NOMO-1 treated with DMSO at 0.1 percent for 48 hours (cell line): ENCODE results near the gene PDIA5.

Experiments used
- DNase-seq: peaks from one replicate; lab custom pipeline; 2025; ENCODE audit not compliant: unreplicated experiment; lab: John Stamatoyannopoulos, UW

PDIA5 gene

DNA sequence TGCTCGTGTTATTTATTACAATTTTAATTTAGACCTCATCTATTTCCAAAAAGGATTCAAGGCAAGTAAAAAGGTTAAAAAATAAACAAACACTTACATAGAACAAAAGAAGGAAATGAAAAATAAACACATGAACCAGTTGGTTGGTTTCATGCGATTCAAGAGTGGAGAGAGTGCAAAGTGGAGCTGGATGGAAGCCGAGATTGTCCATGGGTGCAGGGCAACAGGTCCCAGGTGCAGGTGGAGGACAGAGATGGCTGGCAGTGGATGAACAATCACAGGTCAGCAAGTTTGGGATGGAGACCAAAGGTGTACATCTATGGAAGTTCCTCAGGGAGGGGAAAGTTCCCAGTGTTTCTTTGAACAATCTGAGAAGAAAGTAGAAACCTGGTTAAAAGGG, 27.6 kb upstream of the PDIA5 start:
- DNase-seq, result no peak

DNA sequence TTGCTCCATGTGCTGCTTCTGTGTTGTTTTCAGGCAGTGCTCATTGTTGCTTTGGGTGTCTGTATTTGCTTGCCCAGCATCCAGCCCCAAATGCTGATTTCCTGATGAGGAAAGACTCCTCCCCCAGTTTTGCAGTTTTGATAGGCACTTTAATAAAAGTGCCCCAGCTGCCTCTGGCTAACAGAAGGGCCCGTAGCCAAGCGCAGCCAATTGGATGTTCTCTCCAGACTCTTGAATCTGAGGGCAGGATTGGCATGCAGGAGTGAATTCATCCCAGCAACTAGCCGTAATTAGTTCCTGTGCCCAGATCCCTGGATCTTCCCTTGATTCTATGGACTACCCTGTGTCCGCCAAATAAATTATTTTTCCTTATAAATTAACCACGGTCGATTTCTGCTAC, 24.4 kb upstream of the PDIA5 start:
- no peak for DNase-seq

DNA sequence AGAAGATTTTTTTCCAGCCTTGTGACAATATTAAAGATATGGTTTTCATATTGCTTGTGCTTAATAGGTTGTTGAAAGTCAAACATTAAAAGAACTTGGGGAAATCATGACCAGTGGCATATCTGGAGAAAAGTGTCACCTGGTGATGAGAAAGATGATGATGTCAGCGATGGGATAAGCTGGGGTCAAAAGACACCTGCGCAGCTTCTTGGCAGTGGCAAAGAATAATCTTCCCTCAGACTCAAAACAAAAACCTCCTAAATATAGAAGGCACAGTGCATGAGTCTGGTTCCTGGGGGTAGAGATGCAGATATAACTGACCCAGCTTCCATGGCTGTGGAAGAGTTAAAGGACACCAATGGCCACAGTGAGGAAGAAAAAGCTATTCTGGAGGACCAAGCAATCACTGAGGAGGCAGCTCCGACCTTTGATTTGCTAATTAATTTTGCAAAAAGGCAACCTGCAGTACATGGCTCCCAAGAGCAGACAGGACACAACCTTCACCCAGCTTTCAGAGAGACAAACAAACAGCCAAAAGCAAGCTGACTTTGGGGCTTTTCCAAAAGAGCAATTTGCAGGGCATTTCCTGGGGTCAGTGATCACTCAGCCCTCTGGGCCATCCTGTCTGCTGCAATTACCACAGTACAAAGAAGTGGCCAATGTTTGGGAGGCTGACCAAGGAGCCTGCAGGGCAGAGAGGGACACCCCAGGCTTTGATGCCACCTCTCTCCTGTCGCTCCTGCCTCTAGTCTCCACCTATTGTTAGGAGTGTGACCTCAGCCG, 21.7 kb upstream of the PDIA5 start:
- no peak for DNase-seq

DNA sequence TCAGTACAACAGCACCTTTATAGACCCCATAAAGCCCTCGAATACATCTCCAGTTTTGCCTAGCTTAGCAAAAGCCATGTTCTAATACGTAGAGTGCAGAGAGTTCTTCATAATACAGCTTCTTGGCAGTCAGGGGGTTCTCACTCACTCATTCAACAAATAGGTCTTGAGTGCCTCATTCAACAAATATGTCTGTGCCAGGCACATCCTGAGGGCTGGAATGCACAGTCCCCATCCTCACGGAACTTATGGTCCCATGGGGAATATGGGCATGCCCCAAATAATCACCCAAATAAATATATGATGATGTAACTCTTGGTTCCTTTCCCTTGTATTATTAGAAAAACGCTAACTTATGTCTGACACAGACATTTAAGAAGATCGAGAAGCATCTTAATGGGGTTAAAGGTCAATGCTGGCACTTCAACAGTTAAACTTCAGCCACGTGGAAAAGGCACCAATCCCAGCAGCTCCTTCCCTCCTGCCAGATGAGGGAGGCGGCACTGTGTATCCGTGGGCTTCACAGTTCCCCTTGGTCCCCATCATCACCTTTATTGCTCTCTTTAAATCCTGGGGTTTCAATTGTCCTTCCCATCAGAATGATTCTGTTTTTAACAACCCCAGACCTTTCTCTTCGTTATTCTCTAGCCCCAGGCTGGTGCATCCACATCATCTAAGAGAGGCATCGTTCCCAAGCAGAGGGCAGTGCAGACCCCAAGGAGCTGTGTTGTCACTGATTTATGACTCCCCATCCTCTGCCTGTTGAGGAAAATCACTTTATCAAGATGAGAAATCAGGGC, 20.4 kb upstream of the PDIA5 start:
- no peak for DNase-seq

DNA sequence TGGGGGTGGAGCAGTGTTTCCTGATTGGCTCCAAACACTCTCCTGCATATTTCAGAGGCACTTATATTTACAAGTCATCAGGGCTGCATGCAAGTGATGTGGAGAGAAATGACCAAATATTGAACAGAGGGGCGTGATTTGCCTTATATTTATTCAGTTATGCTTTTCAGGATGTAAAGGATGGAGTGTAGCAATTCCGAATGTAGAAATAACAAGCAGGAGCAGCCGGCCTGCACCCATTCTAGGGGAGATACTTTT, 19.8 kb upstream of the PDIA5 start:
- DNase-seq, result no peak

DNA sequence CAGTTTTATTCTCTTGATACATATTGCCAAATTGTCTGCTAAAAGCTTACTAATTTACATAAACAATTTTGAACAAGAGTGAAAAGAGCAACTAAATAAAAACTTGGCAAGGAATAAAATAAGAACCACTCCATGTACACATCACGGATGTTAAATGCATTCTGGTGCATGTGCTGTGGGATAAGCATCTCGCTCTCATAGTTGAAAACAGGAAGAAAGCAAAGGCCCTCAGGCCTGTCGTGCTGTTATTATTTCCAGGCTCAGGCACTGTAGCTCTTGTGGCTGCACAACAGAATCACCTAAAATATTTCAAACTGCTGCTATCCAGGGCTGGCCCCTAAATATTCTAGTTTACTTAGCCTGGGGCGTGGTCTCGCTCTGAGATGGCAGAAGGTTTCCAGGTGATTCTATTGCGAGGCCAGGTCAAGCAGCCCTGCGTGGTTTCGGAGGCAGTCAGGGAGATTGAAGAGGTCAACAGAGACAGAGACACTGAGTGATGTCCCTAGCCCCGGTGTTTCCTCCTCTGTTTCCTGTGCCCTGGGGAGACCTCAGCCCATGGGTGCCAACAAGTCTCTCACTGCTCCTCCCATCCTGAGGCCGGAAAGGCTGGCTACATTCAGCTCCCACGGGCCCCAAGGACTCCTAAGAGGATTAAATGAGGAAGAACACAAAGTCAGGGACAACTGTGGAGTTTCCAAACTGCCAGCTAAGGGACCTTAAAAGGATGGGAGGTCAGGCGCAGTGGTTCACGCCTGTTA, 18.2 kb upstream of the PDIA5 start:
- DNase-seq, result no peak

DNA sequence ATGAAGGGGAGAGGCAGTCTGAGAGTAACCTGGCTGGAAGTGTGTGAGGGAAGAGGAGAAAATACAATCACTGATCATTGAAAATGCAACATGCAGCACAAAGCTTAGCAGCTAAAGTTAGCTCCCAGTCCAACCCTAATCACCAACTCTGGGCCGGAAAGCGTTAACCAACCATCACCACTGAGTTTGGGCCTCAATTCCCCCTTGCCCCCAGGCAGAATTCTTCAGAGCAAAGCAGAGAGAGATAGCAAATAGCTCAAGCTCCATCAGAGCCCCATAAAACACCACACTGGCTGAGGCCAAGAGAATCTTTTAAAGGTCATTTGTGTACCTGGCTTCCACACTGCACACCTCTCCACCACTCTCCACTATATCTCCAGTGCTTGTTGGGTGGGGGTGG, 16.2 kb upstream of the PDIA5 start:
- no peak for DNase-seq

DNA sequence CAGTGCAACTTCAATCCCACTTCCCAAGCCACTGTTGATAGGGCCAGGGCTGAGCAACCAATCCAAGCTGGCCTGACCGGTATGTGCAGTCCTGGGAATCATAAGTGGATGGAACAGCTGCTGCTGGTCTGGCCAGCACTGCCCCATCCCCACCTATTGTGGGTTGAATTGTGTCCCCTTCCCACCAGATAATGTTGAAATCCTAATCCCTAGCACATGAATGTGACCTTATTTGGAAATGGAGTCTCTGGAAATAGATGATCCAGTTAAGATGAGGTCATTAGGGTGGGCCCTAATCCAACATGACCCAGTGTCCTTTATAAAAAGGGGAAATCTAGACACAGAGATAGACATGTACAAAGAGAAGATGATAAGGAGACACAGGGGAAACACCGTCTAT, 13.7 kb upstream of the PDIA5 start:
- DNase-seq, result no peak

DNA sequence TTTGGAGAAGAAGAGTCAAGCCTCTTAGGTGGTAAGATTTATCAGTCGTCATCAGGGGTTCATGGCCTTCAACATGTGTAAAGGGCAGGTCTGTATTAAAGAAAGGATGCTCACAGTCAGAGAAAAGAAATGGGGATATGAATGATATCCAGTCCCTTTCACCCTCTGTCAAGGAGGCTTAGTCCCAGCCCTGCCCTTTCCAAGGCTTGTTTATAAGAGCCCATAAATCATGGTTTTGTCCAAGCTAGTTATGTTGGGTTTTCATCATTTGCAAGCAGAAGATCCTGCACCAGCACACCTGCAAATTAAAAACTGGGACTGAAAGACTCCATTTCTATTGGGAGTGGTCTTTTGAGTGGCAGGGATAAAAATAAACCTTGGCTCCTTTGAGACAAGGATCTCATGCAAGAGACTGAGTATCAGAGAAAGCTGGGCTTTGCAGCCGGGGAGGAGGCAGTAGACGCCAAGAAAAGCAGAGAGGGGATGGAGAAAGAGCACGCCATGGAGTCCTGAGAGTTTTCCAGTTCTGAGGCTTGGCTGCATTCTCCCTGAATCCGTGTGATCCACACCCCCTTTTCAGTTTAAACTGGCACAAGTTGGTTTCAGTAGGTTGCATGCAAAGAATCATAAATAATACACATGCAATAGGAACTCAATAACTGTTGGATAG, 12.6 kb upstream of the PDIA5 start:
- no peak for DNase-seq

DNA sequence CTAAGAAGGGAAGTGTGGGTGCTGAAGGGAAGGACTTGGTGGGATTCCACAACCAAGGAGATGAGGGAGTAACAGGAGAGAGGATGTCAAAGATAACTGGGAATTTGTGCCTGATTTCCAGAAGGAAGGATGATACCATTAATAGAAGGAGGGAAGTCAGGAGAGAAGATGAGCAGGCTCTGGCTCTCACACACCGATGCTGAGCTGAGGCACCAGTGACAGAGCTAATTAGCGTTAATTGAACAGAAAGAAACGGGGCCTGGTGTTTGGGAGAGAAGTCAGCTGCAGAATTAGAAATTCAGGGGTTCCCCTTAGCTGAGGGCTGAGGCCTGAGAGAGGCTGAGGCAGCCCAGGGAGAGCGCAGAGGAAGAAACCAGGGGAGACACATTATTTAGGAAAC, 11.9 kb upstream of the PDIA5 start:
- DNase-seq, result no peak

DNA sequence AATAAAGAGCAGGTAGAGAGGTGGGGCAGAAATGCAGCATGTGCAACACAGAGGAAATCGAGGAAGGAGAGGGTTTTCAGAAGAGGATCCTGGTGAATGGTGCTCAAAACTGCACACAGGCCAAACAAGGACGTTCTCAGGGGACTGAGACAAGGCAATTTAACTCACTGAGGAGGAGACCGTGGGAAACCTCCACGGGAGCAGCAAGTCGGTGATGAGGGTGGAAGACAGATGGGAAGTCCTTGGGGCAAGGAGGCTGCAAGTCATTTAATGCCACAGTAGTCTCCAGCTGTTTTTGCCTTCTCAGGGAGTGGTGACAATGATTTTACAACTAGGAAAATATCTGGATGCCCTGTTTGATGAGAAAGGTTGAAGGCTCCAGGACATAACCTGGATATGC, 11.5 kb upstream of the PDIA5 start:
- no peak for DNase-seq

DNA sequence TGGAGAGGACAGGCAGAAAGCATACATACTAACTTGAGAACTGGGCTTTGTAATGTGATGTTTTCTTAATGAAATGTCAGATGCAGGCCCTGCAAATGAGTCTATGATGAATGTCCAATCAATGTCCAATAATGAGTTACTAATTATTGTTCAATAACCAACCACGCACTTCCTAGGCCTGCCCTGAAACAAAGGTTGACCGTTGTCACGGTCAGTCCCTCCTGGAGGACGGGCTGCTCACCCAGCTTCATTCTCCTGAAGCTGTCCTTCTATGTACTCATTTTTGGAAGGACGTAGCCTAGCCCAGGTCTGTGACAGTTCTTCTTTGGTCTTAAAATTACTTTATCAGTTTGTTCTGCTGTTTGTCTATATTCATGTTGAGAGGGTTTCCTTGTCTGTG, 8.3 kb upstream of the PDIA5 start:
- no peak for DNase-seq

DNA sequence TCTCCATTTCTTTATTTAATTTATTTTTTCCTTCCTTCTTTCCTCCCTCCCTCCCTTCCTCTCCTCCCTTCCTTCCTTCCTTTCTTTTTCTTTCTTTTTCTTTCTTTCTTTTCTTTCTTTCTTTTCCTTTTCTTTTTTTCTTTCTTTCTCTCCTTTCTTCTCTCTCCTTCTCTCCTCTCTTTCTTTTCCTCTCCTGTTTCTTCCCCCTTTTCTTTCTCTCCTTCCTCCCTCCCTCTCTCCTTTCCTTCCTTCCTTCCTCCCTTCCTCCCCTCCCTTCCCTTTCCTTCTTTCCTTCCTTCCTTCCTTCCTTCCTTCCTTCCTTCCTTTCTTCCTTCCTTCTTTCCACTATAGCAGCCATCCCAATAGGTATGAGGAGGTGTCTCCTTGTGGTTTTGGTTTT, 6.8 kb upstream of the PDIA5 start:
- DNase-seq, result no peak

DNA sequence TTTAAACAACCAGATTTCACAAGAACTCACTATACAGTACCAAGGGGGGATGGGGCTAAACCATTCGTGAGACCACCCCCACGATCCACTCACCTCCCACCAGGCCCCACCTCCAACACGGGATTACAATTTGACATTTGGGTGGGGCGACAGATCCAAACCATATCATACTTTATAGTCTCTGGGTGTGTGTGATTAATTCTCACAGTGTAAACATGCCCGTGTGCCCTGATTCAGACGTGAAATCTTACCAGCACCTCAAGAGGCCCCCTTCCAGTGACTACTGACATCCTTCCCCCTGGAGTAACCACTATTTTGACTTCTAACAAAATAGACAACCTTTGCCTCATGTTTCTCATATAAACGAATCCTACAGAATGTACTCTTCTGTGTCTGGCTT, 5.0 kb upstream of the PDIA5 start:
- DNase-seq, result no peak

DNA sequence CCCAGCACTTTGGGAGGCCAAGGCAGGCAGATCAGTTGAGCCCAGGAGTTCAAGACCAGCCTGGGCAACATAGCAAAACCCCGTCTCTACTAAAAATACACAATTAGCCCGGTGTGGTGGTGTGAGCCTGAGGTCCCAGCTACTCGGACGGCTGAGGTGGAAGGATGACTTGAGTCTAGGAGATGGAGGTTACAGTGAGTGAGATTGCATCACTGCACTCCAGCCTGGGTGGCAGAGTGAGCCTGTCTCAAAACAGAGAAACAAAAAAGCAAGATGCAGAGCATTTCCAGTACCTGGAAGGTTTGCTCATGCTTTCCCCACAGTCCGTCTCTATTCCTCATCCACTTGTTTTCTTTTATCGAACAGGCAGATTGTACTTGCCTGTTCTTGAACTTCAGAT, 3.8 kb upstream of the PDIA5 start:
- DNase-seq, result no peak

DNA sequence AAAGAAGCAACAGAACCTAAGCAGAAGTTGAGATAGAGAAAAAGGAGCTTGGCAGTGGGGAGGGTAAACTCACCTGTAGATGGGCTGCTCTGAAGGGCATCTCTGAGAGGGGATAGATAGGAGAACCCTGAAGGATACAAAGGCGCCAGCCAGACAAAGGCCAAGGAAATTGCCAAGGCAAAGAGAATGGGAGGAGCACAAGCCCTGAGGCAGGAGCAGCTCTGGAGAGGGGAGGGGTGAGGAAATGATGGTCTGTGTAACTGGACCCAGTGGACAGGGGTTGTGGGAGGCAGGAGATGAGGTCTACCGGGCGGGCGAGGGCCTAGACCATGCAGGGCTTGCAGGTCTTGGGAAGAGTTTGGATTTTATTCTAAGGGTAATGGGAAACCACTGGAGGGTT, 2.3 kb upstream of the PDIA5 start:
- no peak for DNase-seq

DNA sequence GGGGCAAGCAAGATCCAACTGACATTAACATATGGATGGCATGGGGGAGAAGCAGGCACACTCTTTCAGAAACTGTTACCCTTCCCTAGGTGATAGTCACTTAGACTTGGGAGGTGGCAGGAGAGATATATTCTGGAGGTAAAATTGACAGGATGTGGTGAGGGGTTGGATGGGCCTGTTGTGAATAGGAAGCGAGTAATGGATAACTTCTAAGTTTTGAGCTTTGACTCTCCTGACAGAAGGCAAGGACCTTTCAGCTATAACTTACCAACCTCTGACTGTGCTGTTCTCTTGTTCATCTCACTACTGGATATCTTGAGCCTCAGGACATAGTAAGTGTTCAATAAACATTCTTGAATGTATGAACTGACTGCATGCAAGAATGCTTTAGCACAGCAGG, 1.9 kb upstream of the PDIA5 start:
- DNase-seq, result peak; percentile 11

DNA sequence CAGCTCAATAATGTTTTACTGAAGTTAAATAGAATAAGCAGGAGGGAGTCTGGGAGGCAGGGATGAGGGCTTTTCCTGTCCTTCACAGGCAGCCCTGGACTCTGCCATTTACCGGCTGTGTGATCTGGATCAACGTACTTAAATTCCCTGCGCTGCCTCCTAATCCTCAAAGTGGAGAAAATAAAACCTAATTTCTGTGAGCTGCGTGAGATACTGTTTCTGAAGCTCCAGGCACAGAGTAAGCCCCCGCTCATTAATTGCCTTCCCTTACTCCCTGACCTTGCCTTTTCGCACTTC, 278 bp upstream of the PDIA5 start:
- DNase-seq, result no peak

DNA sequence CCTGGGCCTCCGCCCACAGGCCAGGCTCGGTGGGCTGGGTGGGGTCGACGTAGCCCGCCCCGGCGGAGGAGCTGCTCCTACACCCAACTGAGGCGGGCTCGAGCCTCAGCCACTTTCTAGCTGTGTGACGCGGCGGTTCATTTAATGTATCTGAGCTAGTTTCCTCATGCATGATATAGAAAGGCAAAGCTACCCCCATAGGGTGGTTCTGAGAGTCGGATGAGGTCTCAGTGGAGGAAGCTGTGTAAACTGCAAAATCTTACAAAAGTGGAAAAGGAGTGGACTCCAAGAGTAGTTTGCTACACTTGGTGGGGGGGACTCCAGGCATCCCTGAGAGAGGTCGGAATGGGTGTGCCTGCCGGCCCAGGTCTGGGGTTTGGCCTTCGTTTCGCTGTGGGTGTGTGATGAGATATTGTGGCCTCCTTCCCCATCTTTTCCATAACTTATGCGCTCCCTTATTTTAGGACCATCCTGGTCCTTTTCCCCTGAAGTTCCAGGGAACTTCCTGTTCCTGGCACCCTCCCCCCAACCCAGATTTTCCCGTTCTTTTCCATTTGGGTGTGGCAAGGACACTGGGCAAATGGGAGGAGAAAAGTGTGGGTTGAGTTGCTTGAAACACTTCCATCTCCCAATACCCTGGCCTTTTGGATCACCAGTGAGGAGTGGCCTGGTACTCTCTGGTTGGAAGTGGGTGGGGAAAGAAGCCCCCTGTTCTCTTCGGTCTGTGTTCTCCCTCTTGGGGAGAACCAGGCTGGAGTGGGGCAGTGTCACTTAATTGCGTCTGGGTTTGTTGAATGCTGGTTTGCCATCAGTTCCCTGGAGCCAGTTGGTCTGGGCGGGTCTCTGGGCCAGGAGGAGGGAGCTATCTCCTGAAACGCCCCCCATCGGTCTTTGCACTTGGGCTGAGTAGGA, 1.1 kb downstream of the PDIA5 start:
- DNase-seq, result no peak

DNA sequence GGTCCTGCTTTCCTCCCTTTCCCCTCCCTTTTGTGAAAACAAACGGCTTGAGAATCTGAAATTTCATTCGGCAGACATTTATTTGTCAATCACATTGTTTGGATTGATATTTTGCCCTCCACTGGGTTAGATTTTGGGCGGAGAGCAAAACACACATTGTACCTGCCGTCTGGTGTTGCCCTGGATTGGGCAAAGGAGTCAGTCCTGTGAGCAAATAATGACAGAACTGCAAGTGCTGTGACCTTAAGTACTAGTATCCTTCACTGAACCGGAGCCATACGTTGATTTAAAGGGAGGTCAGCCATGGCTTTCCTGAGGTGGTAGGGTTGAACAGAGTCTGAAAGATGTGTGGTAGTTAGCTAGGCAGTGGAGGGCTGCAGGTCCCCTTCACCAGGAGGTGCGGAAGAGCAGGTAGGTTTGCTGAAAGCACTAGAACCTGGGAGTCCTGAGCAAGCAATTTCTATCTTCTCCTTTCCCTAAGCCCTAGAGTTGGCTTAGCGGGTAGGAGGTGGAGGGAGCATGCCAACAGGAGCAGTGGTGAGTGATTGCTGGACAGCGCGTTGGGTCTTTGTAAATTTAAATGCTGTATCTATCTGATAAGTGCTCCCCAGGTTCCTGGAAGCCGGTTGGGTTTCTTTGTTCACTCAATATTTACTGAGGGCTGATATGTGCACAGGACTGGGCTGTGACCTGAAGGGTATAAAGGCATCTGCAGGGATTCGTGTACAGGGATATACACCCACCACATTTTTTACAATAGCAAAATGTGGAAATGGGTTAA, 2.0 kb downstream of the PDIA5 start:
- no peak for DNase-seq
